ENCODE measurements around the gene RUFY1.
A peak's percentile ranks its signal among the peaks of the same experiment; 100 is the strongest.
"Not testable (repeated sequence)": the region's sequence is repeated elsewhere in the genome, so short reads cannot be mapped to it uniquely, and the experiment has no call there.

RUFY1 gene

GRCh38 chr5:179534431-179534830 is 15.9 kb upstream of the RUFY1 start:
- DNase-seq (ENCODE audit: low spot score), result no peak

GRCh38 chr5:179536676-179537075 is 13.7 kb upstream of the RUFY1 start:
- no peak for DNase-seq (ENCODE audit: low spot score)

GRCh38 chr5:179542170-179542569 is 8.2 kb upstream of the RUFY1 start:
- DNase-seq (ENCODE audit: low spot score), result no peak

- not testable (repeated sequence) for DNase-seq (ENCODE audit: low spot score)
These were observed 7.1 kb upstream of the RUFY1 start for GRCh38 chr5:179543275-179543674.

GRCh38 chr5:179553006-179553405 is 2.7 kb downstream of the RUFY1 start:
- DNase-seq (ENCODE audit: low spot score), result no peak

GRCh38 chr5:179553875-179554274 is 3.5 kb downstream of the RUFY1 start:
- DNase-seq (ENCODE audit: low spot score), result no peak

GRCh38 chr5:179554981-179555380 is 4.6 kb downstream of the RUFY1 start:
- DNase-seq (ENCODE audit: low spot score), result no peak

GRCh38 chr5:179558261-179558799 is 8.0 kb downstream of the RUFY1 start:
- not testable (repeated sequence) for DNase-seq (ENCODE audit: low spot score)

GRCh38 chr5:179558932-179559283 is 8.6 kb downstream of the RUFY1 start:
- DNase-seq (ENCODE audit: low spot score), result peak; percentile 5

- peak; percentile 92 for DNase-seq (ENCODE audit: low spot score)
These were observed 9.2 kb downstream of the RUFY1 start for GRCh38 chr5:179559284-179560252.

GRCh38 chr5:179564526-179564925 is 14.2 kb downstream of the RUFY1 start:
- DNase-seq (ENCODE audit: low spot score), result no peak

GRCh38 chr5:179568721-179569120 is 18.4 kb downstream of the RUFY1 start:
- DNase-seq (ENCODE audit: low spot score), result no peak

GRCh38 chr5:179572386-179572785 is 22.0 kb downstream of the RUFY1 start:
- DNase-seq (ENCODE audit: low spot score), result no peak

- DNase-seq (ENCODE audit: low spot score), result no peak
These were observed 27.1 kb downstream of the RUFY1 start for GRCh38 chr5:179577286-179577960.

- DNase-seq (ENCODE audit: low spot score), result no peak
These were observed 35.6 kb downstream of the RUFY1 start for GRCh38 chr5:179585941-179586401.

GRCh38 chr5:179588166-179588565 is 37.8 kb downstream of the RUFY1 start:
- DNase-seq (ENCODE audit: low spot score), result no peak

- DNase-seq (ENCODE audit: low spot score), result no peak
These were observed 45.6 kb downstream of the RUFY1 start for GRCh38 chr5:179595916-179596315.

- DNase-seq (ENCODE audit: low spot score), result no peak
These were observed 46.1 kb downstream of the RUFY1 start for GRCh38 chr5:179596421-179596820.

GRCh38 chr5:179599100-179599499 is 48.7 kb downstream of the RUFY1 start:
- no peak for DNase-seq (ENCODE audit: low spot score)

- no peak for DNase-seq (ENCODE audit: low spot score)
These were observed 49.2 kb downstream of the RUFY1 start for GRCh38 chr5:179599566-179599965.

GRCh38 chr5:179599973-179600372 is 49.6 kb downstream of the RUFY1 start:
- DNase-seq (ENCODE audit: low spot score), result no peak

GRCh38 chr5:179601871-179602625 is 51.7 kb downstream of the RUFY1 start:
- no peak for DNase-seq (ENCODE audit: low spot score)
